Endothelial cell (in vitro differentiated cells): ENCODE measurements around the gene NID2. TPM values are rescaled to one million over a fixed set of nuclear protein-coding genes. Genes with fewer than 3 reads are reported as not detected.

ENCODE experiments used
- DNase-seq: peaks from one replicate; pipeline ENCODE4 v3.0.0; 2021; ENCODE audit warnings: low spot score
- H3K27ac Mint-ChIP-seq: one replicate; pipeline ENCODE4 v1.8.0; 2021; ENCODE audit warnings: mixed read lengths, inconsistent platforms; ENCODE audit not compliant: unreplicated experiment
- H3K27me3 Mint-ChIP-seq: one replicate; pipeline ENCODE4 v1.8.0; 2021; ENCODE audit warnings: mild to moderate bottlenecking, moderate library complexity, mixed read lengths, inconsistent platforms; ENCODE audit not compliant: unreplicated experiment
- H3K36me3 Mint-ChIP-seq: one replicate; pipeline ENCODE4 v1.8.0; 2021; ENCODE audit warnings: mild to moderate bottlenecking, low read depth, mixed read lengths, inconsistent platforms; ENCODE audit not compliant: unreplicated experiment
- H3K4me1 Mint-ChIP-seq: one replicate; pipeline ENCODE4 v1.8.0; 2021; ENCODE audit warnings: mild to moderate bottlenecking, mixed read lengths, inconsistent platforms; ENCODE audit not compliant: unreplicated experiment
- H3K4me3 Mint-ChIP-seq: one replicate; pipeline ENCODE4 v1.8.0; 2021; ENCODE audit warnings: mild to moderate bottlenecking, mixed read lengths, inconsistent platforms; ENCODE audit not compliant: unreplicated experiment
- H3K9me3 Mint-ChIP-seq: one replicate; pipeline ENCODE4 v1.8.0; 2021; ENCODE audit warnings: mixed read lengths, inconsistent platforms; ENCODE audit not compliant: unreplicated experiment
- CTCF ChIP-seq: fragments of 200-600 bp; sonication (generic); IDR thresholded peaks from one replicate; pipeline ENCODE4 v1.5.0; 2021; ENCODE audit warnings: antibody characterized with exemption; ENCODE audit not compliant: unreplicated experiment
- total RNA-seq: library from RNA; stranded (reverse); fragmentation: NEBNext Ultra II Directional; extraction: Animal tissue kit (Norgen Biotek cat#: 25700); gene quantifications from one replicate; pipeline ENCODE4 v1.2.1, GENCODE V29; 2021; ENCODE audit not compliant: unreplicated experiment

The NID2 gene
- total RNA-seq, 1 donor from 2014 or later = 80.8 TPM

GRCh38 chr14:52020161-52020714, 48.6 kb downstream of the NID2 start:
- H3K27ac Mint-ChIP-seq = peak overlapping the region; percentile 97
- H3K27me3 Mint-ChIP-seq = peaks cover 10% of the 10 kb centered on the region

GRCh38 chr14:52018970-52019369, 49.9 kb downstream of the NID2 start:
- Mint-ChIP-seq H3K27ac (peak overlapping the region; percentile 65), H3K4me1 (peaks cover 94% of the 10 kb centered on the region), H3K27me3 (peaks cover 10% of the 10 kb centered on the region), H3K36me3 (no peaks in the 10 kb centered on the region), H3K4me3 (no peak overlapping the region), H3K9me3 (no peaks in the 10 kb centered on the region)
- TF ChIP-seq CTCF = no peak
- DNase-seq = no peak

More at GRCh38 chr14:52020161-52020714, 48.6 kb downstream of the NID2 start:
- peaks cover 85% of the 10 kb centered on the region for H3K4me1 Mint-ChIP-seq
- TF ChIP-seq CTCF = no peak
- no peaks in the 10 kb centered on the region for H3K9me3 Mint-ChIP-seq
- H3K36me3 Mint-ChIP-seq = no peaks in the 10 kb centered on the region
- peak overlapping the region; percentile 57 for H3K4me3 Mint-ChIP-seq
- DNase-seq = no peak

- Mint-ChIP-seq H3K9me3 (no peaks in the 10 kb centered on the region), H3K4me3 (no peak overlapping the region), H3K27me3 (peaks cover 10% of the 10 kb centered on the region), H3K4me1 (peaks cover 97% of the 10 kb centered on the region), H3K36me3 (no peaks in the 10 kb centered on the region), H3K27ac (peak overlapping the region; percentile 32)
- no peak for TF ChIP-seq CTCF
- DNase-seq = no peak
These were observed 50.6 kb downstream of the NID2 start for GRCh38 chr14:52018252-52018651.

GRCh38 chr14:52015411-52016030, 53.3 kb downstream of the NID2 start:
- DNase-seq = peak; percentile 54
- Mint-ChIP-seq H3K27me3 (peaks cover 7% of the 10 kb centered on the region), H3K36me3 (peaks cover 12% of the 10 kb centered on the region), H3K9me3 (no peaks in the 10 kb centered on the region), H3K4me3 (peak overlapping the region; percentile 79), H3K27ac (peak overlapping the region; percentile 79), H3K4me1 (peaks cover 81% of the 10 kb centered on the region)
- peak; percentile 14 for TF ChIP-seq CTCF

- H3K36me3 Mint-ChIP-seq = peaks cover 15% of the 10 kb centered on the region
- peaks cover 73% of the 10 kb centered on the region for H3K4me1 Mint-ChIP-seq
- no peaks in the 10 kb centered on the region for H3K9me3 Mint-ChIP-seq
These were observed 54.1 kb downstream of the NID2 start for GRCh38 chr14:52014601-52015267.

More at GRCh38 chr14:52014601-52015267, 54.1 kb downstream of the NID2 start:
- Mint-ChIP-seq H3K4me3 (peak overlapping the region; percentile 22), H3K27ac (peak overlapping the region; percentile 32), H3K27me3 (peaks cover 7% of the 10 kb centered on the region)
- no peak for TF ChIP-seq CTCF
- no peak for DNase-seq
